HG03025 (cell line): Measurements from ENCODE around the gene KSR2.
"Not testable (repeated sequence)": the region's sequence is repeated elsewhere in the genome, so short reads cannot be mapped to it uniquely, and the experiment has no call there.

Experiments
- ATAC-seq: cut with Tn5 transposase; IDR thresholded peaks from one replicate; pipeline ENCODE4 v1.9.1; 2021; ENCODE audit warnings: mild to moderate bottlenecking, moderate library complexity; ENCODE audit not compliant: unreplicated experiment, low FRiP score

The KSR2 gene

GRCh38 chr12:117774941-117775775 lies 193.6 kb downstream of the KSR2 start:
- no peak for ATAC-seq

- ATAC-seq = no peak
Observed at GRCh38 chr12:117768860-117769259, 199.9 kb downstream of the KSR2 start.

GRCh38 chr12:117766008-117766407 lies 202.8 kb downstream of the KSR2 start:
- no peak for ATAC-seq

GRCh38 chr12:117762143-117762542 lies 206.6 kb downstream of the KSR2 start:
- no peak for ATAC-seq

- no peak for ATAC-seq
Observed at GRCh38 chr12:117761528-117762100, 207.2 kb downstream of the KSR2 start.

- ATAC-seq = no peak
Observed at GRCh38 chr12:117760990-117761389, 207.8 kb downstream of the KSR2 start.

- no peak for ATAC-seq
Observed at GRCh38 chr12:117750657-117751056, 218.1 kb downstream of the KSR2 start.

GRCh38 chr12:117749431-117749830 lies 219.4 kb downstream of the KSR2 start:
- ATAC-seq = no peak

GRCh38 chr12:117746358-117746757 lies 222.4 kb downstream of the KSR2 start:
- not testable (repeated sequence) for ATAC-seq

- no peak for ATAC-seq
Observed at GRCh38 chr12:117744418-117744817, 224.4 kb downstream of the KSR2 start.

- ATAC-seq = no peak
Observed at GRCh38 chr12:117743761-117744160, 225.0 kb downstream of the KSR2 start.

- no peak for ATAC-seq
Observed at GRCh38 chr12:117742721-117743120, 226.1 kb downstream of the KSR2 start.

- ATAC-seq = no peak
Observed at GRCh38 chr12:117738233-117738632, 230.6 kb downstream of the KSR2 start.

- no peak for ATAC-seq
Observed at GRCh38 chr12:117733549-117733805, 235.3 kb downstream of the KSR2 start.

- no peak for ATAC-seq
Observed at GRCh38 chr12:117732761-117733548, 235.8 kb downstream of the KSR2 start.

- not testable (repeated sequence) for ATAC-seq
Observed at GRCh38 chr12:117731131-117731530, 237.7 kb downstream of the KSR2 start.

GRCh38 chr12:117727301-117727700 lies 241.5 kb downstream of the KSR2 start:
- ATAC-seq = no peak

- ATAC-seq = no peak
Observed at GRCh38 chr12:117724543-117724942, 244.2 kb downstream of the KSR2 start.

GRCh38 chr12:117718559-117718958 lies 250.2 kb downstream of the KSR2 start:
- ATAC-seq = no peak

- no peak for ATAC-seq
Observed at GRCh38 chr12:117718141-117718540, 250.6 kb downstream of the KSR2 start.

- no peak for ATAC-seq
Observed at GRCh38 chr12:117714203-117714602, 254.6 kb downstream of the KSR2 start.

- ATAC-seq = no peak
Observed at GRCh38 chr12:117710121-117710520, 258.7 kb downstream of the KSR2 start.
